SK-N-SH treated with all-trans-retinoic acid at 6 μM for 48 hours (cell line): ENCODE results near the gene ADAMTS17.

Experiments
- GLIS3 ChIP-seq: fragments of 250-450 bp; sonication (Bioruptor Pico); IDR thresholded peaks from 2 replicates; pipeline ENCODE4 v1.5.0; 2020; ENCODE audit warnings: mild to moderate bottlenecking, moderate library complexity
- ZFP30 ChIP-seq: fragments of 450-650 bp; formaldehyde crosslinking; IDR thresholded peaks from 2 replicates; pipeline ENCODE4 v1.5.0; 2022; ENCODE audit warnings: mild to moderate bottlenecking, moderate library complexity
- ZNF565 ChIP-seq: fragments of 450-650 bp; formaldehyde crosslinking; conservative IDR thresholded peaks from 2 replicates; pipeline ENCODE4 v1.5.0; 2020; ENCODE audit warnings: low read depth, mild to moderate bottlenecking, moderate library complexity
- TF ChIP-seq, protein P1 (sequence below): fragments of 250-450 bp; sonication (Bioruptor Pico); IDR thresholded peaks from 2 replicates; pipeline ENCODE4 v1.5.1; 2020; ENCODE audit warnings: low read depth, mild to moderate bottlenecking, moderate library complexity
- TF ChIP-seq, protein P2 (sequence below): fragments of 250-450 bp; sonication (Bioruptor Pico); IDR thresholded peaks from 2 replicates; pipeline ENCODE4 v1.8.0; 2020; ENCODE audit warnings: mild to moderate bottlenecking, moderate library complexity, borderline replicate concordance

DNA sequence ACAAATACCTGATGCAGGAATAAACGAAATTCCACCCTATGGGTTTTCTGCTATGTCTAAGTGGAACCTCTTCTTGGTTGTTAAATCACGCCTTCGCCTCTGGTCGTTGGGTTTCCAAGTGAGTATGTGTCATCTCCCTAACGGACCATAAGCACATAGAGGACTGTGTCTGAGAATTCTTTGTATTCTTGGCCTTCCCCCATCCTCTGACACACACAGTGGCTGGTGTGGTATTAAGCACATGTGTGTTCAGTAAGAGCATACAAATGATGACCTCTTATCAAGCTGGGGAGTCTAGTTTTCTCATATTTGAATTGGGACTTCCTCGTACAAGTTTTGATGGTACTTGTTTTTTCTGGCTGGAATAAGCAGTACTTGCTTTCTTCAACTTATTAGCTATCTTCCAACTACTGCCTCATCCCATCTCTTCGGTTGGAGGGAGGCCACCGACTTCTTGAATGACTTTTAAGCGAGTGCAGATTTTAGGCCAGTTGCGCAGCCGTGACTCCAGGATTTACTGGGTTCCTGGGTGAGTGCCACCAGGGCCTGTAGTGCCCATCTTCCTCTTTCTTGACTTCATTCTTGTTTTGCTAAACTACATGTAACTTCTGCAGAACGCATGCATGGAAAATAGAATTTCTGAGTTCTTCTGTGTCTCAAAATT, 240.2 kb downstream of the ADAMTS17 start:
- no peak for TF ChIP-seq GLIS3 (CRISPR knock-in tag)
- no peak for TF ChIP-seq ZFP30 (CRISPR knock-in tag)
- no peak for TF ChIP-seq ZNF565 (CRISPR knock-in tag)
- TF ChIP-seq, protein P1, sequence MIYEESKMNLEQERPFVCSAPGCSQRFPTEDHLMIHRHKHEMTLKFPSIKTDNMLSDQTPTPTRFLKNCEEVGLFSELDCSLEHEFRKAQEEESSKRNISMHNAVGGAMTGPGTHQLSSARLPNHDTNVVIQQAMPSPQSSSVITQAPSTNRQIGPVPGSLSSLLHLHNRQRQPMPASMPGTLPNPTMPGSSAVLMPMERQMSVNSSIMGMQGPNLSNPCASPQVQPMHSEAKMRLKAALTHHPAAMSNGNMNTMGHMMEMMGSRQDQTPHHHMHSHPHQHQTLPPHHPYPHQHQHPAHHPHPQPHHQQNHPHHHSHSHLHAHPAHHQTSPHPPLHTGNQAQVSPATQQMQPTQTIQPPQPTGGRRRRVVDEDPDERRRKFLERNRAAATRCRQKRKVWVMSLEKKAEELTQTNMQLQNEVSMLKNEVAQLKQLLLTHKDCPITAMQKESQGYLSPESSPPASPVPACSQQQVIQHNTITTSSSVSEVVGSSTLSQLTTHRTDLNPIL: no peak
- TF ChIP-seq, protein P2, sequence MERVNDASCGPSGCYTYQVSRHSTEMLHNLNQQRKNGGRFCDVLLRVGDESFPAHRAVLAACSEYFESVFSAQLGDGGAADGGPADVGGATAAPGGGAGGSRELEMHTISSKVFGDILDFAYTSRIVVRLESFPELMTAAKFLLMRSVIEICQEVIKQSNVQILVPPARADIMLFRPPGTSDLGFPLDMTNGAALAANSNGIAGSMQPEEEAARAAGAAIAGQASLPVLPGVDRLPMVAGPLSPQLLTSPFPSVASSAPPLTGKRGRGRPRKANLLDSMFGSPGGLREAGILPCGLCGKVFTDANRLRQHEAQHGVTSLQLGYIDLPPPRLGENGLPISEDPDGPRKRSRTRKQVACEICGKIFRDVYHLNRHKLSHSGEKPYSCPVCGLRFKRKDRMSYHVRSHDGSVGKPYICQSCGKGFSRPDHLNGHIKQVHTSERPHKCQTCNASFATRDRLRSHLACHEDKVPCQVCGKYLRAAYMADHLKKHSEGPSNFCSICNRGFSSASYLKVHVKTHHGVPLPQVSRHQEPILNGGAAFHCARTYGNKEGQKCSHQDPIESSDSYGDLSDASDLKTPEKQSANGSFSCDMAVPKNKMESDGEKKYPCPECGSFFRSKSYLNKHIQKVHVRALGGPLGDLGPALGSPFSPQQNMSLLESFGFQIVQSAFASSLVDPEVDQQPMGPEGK (CRISPR knock-in tag): no peak
